ENCODE data around the gene INSRR.

INSRR gene

GRCh38 chr1:156838972-156839371, 19.9 kb downstream of the INSRR start:
- in situ Hi-C loops (cut with MboI; ENCODE audit: low sequenced_read_pairs), result no loop called here

- in situ Hi-C loops (cut with MboI; ENCODE audit: low sequenced_read_pairs), result no loop called here
These were observed 22.0 kb downstream of the INSRR start for GRCh38 chr1:156836892-156837291.

- in situ Hi-C loops (cut with MboI; ENCODE audit: low sequenced_read_pairs), result no loop called here
These were observed 22.8 kb downstream of the INSRR start for GRCh38 chr1:156836041-156836654.

- in situ Hi-C loops (cut with MboI; ENCODE audit: low sequenced_read_pairs), result no loop called here
These were observed 24.6 kb downstream of the INSRR start for GRCh38 chr1:156834322-156834721.

- in situ Hi-C loops (cut with MboI; ENCODE audit: low sequenced_read_pairs), result no loop called here
These were observed 25.3 kb downstream of the INSRR start for GRCh38 chr1:156833603-156834002.

GRCh38 chr1:156832434-156832833, 26.5 kb downstream of the INSRR start:
- in situ Hi-C loops (cut with MboI; ENCODE audit: low sequenced_read_pairs), result no loop called here

GRCh38 chr1:156828400-156829124, 30.4 kb downstream of the INSRR start:
- in situ Hi-C loops (cut with MboI; ENCODE audit: low sequenced_read_pairs), result no loop called here

GRCh38 chr1:156826630-156827029, 32.3 kb downstream of the INSRR start:
- in situ Hi-C loops (cut with MboI; ENCODE audit: low sequenced_read_pairs), result no loop called here

- in situ Hi-C loops (cut with MboI; ENCODE audit: low sequenced_read_pairs), result no loop called here
These were observed 35.6 kb downstream of the INSRR start for GRCh38 chr1:156823210-156823790.

- in situ Hi-C loops (cut with MboI; ENCODE audit: low sequenced_read_pairs), result no loop called here
These were observed 36.2 kb downstream of the INSRR start for GRCh38 chr1:156822680-156823079.

- in situ Hi-C loops (cut with MboI; ENCODE audit: low sequenced_read_pairs), result no loop called here
These were observed 37.1 kb downstream of the INSRR start for GRCh38 chr1:156821801-156822200.

- in situ Hi-C loops (cut with MboI; ENCODE audit: low sequenced_read_pairs), result no loop called here
These were observed 42.2 kb downstream of the INSRR start, which contains the start of gene SH2D2A for GRCh38 chr1:156816561-156817328. Gene SH2D2A, minus strand, starts transcription at chr1:156816848. Its CDS starts 140 bp downstream, at chr1:156816708.

GRCh38 chr1:156815961-156816422, 42.9 kb downstream of the INSRR start:
- in situ Hi-C loops (cut with MboI; ENCODE audit: low sequenced_read_pairs), result no loop called here

- in situ Hi-C loops (cut with MboI; ENCODE audit: low sequenced_read_pairs), result no loop called here
These were observed 43.5 kb downstream of the INSRR start for GRCh38 chr1:156815307-156815826.

- in situ Hi-C loops (cut with MboI; ENCODE audit: low sequenced_read_pairs), result no loop called here
These were observed 44.2 kb downstream of the INSRR start for GRCh38 chr1:156814571-156815260.

- in situ Hi-C loops (cut with MboI; ENCODE audit: low sequenced_read_pairs), result no loop called here
These were observed 45.0 kb downstream of the INSRR start for GRCh38 chr1:156813750-156814570.

- in situ Hi-C loops (cut with MboI; ENCODE audit: low sequenced_read_pairs), result no loop called here
These were observed 45.6 kb downstream of the INSRR start for GRCh38 chr1:156813298-156813697.

- in situ Hi-C loops (cut with MboI; ENCODE audit: low sequenced_read_pairs), result no loop called here
These were observed 46.5 kb downstream of the INSRR start for GRCh38 chr1:156812293-156812990.

- in situ Hi-C loops (cut with MboI; ENCODE audit: low sequenced_read_pairs), result no loop called here
These were observed 47.7 kb downstream of the INSRR start for GRCh38 chr1:156811168-156811567.

Data from HL-60/S4 treated with phorbol 12-myristate 13-acetate at 8.2 ng/mL for 4 days and 3 days (cell line).